ENCODE data around the gene CALCOCO2. TPM values are rescaled to one million over a fixed set of nuclear protein-coding genes. Genes with fewer than 3 reads are reported as not detected.

The CALCOCO2 gene
- total and polyA plus RNA-seq, 2 of the 13 experiments (the other 11 are each of a cell fraction or from before 2014, with no cell fraction given), result 72.9 to 111 TPM

DNA sequence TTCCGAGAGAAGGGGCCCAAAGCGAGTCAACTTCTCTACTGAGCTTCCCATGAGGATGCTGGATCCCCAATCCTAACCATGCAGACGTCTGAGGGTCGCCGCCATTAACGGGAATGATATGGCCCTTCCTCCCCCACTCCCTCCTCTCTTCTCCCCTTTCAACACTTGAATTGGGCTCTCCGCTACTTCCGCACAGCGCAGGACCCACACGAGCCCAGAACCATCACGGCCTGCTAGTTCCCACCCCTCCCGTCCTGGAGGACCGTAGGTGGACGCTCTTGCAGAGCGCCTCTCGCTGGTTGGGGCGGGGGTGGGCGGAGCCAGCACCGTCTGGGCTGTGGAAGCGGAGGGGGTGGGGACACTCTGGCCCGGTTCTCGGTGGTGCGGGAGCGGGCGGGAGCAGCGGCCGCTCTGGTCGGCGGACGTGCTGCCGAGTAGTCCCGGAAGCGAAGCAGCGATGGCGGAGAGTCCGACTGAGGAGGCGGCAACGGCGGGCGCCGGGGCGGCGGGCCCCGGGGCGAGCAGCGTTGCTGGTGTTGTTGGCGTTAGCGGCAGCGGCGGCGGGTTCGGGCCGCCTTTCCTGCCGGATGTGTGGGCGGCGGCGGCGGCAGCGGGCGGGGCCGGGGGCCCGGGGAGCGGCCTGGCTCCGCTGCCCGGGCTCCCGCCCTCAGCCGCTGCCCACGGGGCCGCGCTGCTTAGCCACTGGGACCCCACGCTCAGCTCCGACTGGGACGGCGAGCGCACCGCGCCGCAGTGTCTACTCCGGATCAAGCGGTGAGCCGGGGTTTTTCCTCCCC lies 77.4 kb downstream of the CALCOCO2 start, which contains the start of gene UBE2Z (continued):
- TF ChIP-seq, protein P1, sequence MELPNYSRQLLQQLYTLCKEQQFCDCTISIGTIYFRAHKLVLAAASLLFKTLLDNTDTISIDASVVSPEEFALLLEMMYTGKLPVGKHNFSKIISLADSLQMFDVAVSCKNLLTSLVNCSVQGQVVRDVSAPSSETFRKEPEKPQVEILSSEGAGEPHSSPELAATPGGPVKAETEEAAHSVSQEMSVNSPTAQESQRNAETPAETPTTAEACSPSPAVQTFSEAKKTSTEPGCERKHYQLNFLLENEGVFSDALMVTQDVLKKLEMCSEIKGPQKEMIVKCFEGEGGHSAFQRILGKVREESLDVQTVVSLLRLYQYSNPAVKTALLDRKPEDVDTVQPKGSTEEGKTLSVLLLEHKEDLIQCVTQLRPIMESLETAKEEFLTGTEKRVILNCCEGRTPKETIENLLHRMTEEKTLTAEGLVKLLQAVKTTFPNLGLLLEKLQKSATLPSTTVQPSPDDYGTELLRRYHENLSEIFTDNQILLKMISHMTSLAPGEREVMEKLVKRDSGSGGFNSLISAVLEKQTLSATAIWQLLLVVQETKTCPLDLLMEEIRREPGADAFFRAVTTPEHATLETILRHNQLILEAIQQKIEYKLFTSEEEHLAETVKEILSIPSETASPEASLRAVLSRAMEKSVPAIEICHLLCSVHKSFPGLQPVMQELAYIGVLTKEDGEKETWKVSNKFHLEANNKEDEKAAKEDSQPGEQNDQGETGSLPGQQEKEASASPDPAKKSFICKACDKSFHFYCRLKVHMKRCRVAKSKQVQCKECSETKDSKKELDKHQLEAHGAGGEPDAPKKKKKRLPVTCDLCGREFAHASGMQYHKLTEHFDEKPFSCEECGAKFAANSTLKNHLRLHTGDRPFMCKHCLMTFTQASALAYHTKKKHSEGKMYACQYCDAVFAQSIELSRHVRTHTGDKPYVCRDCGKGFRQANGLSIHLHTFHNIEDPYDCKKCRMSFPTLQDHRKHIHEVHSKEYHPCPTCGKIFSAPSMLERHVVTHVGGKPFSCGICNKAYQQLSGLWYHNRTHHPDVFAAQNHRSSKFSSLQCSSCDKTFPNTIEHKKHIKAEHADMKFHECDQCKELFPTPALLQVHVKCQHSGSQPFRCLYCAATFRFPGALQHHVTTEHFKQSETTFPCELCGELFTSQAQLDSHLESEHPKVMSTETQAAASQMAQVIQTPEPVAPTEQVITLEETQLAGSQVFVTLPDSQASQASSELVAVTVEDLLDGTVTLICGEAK (IDR thresholded peaks at IDR 0.05), result no peak
- TF ChIP-seq, protein P1 (CRISPR knock-in tag; IDR thresholded peaks at IDR 0.05), result peak; percentile 63; the same call in 1 of the 2 replicates
- TF ChIP-seq, protein P2, sequence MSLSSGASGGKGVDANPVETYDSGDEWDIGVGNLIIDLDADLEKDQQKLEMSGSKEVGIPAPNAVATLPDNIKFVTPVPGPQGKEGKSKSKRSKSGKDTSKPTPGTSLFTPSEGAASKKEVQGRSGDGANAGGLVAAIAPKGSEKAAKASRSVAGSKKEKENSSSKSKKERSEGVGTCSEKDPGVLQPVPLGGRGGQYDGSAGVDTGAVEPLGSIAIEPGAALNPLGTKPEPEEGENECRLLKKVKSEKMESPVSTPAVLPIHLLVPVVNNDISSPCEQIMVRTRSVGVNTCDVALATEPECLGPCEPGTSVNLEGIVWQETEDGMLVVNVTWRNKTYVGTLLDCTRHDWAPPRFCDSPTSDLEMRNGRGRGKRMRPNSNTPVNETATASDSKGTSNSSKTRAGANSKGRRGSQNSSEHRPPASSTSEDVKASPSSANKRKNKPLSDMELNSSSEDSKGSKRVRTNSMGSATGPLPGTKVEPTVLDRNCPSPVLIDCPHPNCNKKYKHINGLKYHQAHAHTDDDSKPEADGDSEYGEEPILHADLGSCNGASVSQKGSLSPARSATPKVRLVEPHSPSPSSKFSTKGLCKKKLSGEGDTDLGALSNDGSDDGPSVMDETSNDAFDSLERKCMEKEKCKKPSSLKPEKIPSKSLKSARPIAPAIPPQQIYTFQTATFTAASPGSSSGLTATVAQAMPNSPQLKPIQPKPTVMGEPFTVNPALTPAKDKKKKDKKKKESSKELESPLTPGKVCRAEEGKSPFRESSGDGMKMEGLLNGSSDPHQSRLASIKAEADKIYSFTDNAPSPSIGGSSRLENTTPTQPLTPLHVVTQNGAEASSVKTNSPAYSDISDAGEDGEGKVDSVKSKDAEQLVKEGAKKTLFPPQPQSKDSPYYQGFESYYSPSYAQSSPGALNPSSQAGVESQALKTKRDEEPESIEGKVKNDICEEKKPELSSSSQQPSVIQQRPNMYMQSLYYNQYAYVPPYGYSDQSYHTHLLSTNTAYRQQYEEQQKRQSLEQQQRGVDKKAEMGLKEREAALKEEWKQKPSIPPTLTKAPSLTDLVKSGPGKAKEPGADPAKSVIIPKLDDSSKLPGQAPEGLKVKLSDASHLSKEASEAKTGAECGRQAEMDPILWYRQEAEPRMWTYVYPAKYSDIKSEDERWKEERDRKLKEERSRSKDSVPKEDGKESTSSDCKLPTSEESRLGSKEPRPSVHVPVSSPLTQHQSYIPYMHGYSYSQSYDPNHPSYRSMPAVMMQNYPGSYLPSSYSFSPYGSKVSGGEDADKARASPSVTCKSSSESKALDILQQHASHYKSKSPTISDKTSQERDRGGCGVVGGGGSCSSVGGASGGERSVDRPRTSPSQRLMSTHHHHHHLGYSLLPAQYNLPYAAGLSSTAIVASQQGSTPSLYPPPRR (CRISPR knock-in tag; IDR thresholded peaks at IDR 0.05; ENCODE audit: borderline replicate concordance), result peak; percentile 67; the same call in 1 of the 2 replicates
- peak; percentile 74; the same call in 1 of the 2 replicates for TF ChIP-seq ZNF878 (CRISPR knock-in tag; IDR thresholded peaks at IDR 0.05)
- no peak for TF ChIP-seq BRCA1 (CRISPR knock-in tag; IDR thresholded peaks at IDR 0.05)
- TF ChIP-seq ZNF224 (CRISPR knock-in tag; IDR thresholded peaks at IDR 0.05), result no peak
- TF ChIP-seq, protein P3, sequence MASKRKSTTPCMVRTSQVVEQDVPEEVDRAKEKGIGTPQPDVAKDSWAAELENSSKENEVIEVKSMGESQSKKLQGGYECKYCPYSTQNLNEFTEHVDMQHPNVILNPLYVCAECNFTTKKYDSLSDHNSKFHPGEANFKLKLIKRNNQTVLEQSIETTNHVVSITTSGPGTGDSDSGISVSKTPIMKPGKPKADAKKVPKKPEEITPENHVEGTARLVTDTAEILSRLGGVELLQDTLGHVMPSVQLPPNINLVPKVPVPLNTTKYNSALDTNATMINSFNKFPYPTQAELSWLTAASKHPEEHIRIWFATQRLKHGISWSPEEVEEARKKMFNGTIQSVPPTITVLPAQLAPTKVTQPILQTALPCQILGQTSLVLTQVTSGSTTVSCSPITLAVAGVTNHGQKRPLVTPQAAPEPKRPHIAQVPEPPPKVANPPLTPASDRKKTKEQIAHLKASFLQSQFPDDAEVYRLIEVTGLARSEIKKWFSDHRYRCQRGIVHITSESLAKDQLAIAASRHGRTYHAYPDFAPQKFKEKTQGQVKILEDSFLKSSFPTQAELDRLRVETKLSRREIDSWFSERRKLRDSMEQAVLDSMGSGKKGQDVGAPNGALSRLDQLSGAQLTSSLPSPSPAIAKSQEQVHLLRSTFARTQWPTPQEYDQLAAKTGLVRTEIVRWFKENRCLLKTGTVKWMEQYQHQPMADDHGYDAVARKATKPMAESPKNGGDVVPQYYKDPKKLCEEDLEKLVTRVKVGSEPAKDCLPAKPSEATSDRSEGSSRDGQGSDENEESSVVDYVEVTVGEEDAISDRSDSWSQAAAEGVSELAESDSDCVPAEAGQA (IDR thresholded peaks at IDR 0.05; ENCODE audit: low read depth), result no peak
- TF ChIP-seq, protein P3 (CRISPR knock-in tag; IDR thresholded peaks at IDR 0.05; ENCODE audit: borderline replicate concordance), result peak; percentile 45; the same call in 1 of the 2 replicates
